Measurements from ENCODE around the gene POP7. TPM values are rescaled to one million over a fixed set of nuclear protein-coding genes. Genes with fewer than 3 reads are reported as not detected.
"Not testable (repeated sequence)": the region's sequence is repeated elsewhere in the genome, so short reads cannot be mapped to it uniquely, and the experiment has no call there.

The POP7 gene
- total RNA-seq: 41.5 TPM

- DNase-seq: peak; percentile 92
Observed at GRCh38 chr7:100705753-100706671, at the start of gene POP7. TSS of gene POP7 (plus strand) at chr7:100706121. CDS start at chr7:100706831, 710 bp downstream.

- not testable (repeated sequence) for DNase-seq
Observed at GRCh38 chr7:100662194-100662776, 43.6 kb upstream of the POP7 start.

- DNase-seq: no peak
Observed at GRCh38 chr7:100665168-100665726, 40.7 kb upstream of the POP7 start.

- no peak for DNase-seq
Observed at GRCh38 chr7:100667331-100668068, 38.4 kb upstream of the POP7 start.

GRCh38 chr7:100668069-100668449 lies 37.9 kb upstream of the POP7 start:
- DNase-seq: no peak

GRCh38 chr7:100669106-100669505 lies 36.8 kb upstream of the POP7 start:
- not testable (repeated sequence) for DNase-seq

GRCh38 chr7:100670074-100670473 lies 35.8 kb upstream of the POP7 start:
- no peak for DNase-seq

- no peak for DNase-seq
Observed at GRCh38 chr7:100671353-100672327, 34.3 kb upstream of the POP7 start.

- DNase-seq: peak; percentile 97
Observed at GRCh38 chr7:100673302-100673941, 32.5 kb upstream of the POP7 start, which contains the start of gene GNB2. TSS of gene GNB2 (plus strand) at chr7:100673740. CDS start at chr7:100676266, 2,526 bp downstream.

- DNase-seq: no peak
Observed at GRCh38 chr7:100673942-100674410, 31.9 kb upstream of the POP7 start.

- DNase-seq: no peak
Observed at GRCh38 chr7:100674411-100675104, 31.4 kb upstream of the POP7 start.

- no peak for DNase-seq
Observed at GRCh38 chr7:100675105-100675451, 30.8 kb upstream of the POP7 start.

- DNase-seq: peak; percentile 76
Observed at GRCh38 chr7:100675581-100676350, 30.2 kb upstream of the POP7 start.

GRCh38 chr7:100676501-100677306 lies 29.2 kb upstream of the POP7 start:
- no peak for DNase-seq

- no peak for DNase-seq
Observed at GRCh38 chr7:100677308-100678267, 28.3 kb upstream of the POP7 start.

- DNase-seq: no peak
Observed at GRCh38 chr7:100678291-100678984, 27.5 kb upstream of the POP7 start.
